ENCODE measurements around the gene TMPRSS6. TPM values are rescaled to one million over a fixed set of nuclear protein-coding genes. Genes with fewer than 3 reads are reported as not detected.

TMPRSS6 gene
- total and polyA plus RNA-seq, 2 of the 13 experiments (the other 11 are each of a cell fraction or from before 2014, with no cell fraction given), result 4.2 to 4.8 TPM

GRCh38 chr22:37052386-37053309 is 56.9 kb downstream of the TMPRSS6 start (continued):
- TF ChIP-seq ZBTB46 (CRISPR knock-in tag; IDR thresholded peaks at IDR 0.05; ENCODE audit: borderline replicate concordance) (no peak), SP140L (CRISPR knock-in tag; IDR thresholded peaks at IDR 0.05; ENCODE audit: borderline replicate concordance) (no peak)

- 15% methylated on average over 16 of the region's 89 CpGs for WGBS (ENCODE audit: low lambda C conversion rate)
- Histone ChIP-seq H3K9me3 (ENCODE audit: low read length) (no peaks in the 10 kb centered on the region), H3K27ac (ENCODE audit: extremely low read length, insufficient read depth, low read length) (no peak within 1 kb of the TSS), H3K36me3 (replicated peaks in 1 of 2; ENCODE audit: control insufficient read depth in 1 of 2, insufficient read depth in 2 of 2, low read length in 2 of 2) (no peaks in the 10 kb centered on the region; a peak in 1 of 5 replicates), H2AFZ (ENCODE audit: low read length) (no peak within 1 kb of the TSS), H3K79me2 (ENCODE audit: insufficient read depth, low read length) (no peaks in the 10 kb centered on the region), H3K27me3 (ENCODE audit: control insufficient read depth in 1 of 2, insufficient read depth in 2 of 2, low read length in 2 of 2) (peaks cover 0 to 13% of the 10 kb centered on the region in 2 experiments; a peak in 2 of 5 replicates), H3K9ac (ENCODE audit: insufficient read depth, low read depth, low read length) (0 out of 2 replicates have a peak within 1 kb of the TSS, but pooled peaks have one; percentile 29), H3K4me3 (replicated peaks in 1 of 3; ENCODE audit: insufficient read depth in 1 of 3, low read depth in 2 of 3, low read length in 3 of 3) (peak within 1 kb of the TSS; percentile 51 to 71 (median 54)), H3K4me1 (ENCODE audit: insufficient read depth, low read length) (peaks cover 51% of the 10 kb centered on the region), H3K4me2 (ENCODE audit: low read depth, low read length) (peak within 1 kb of the TSS; percentile 76), H4K20me1 (ENCODE audit: insufficient read depth, low read length) (no peaks in the 10 kb centered on the region)
- FAIRE-seq (no peak), DNase-seq (ENCODE audit: low spot score) (no peak), ATAC-seq (peak; percentile 86)
- POLR2A ChIA-PET, result interaction anchor here (0.7 to 3.4 kb wide), 4 partner anchors 14 to 34 kb away, joined by 3 to 18 read pairs (median 8); partner anchors contain the start of genes MPST and TST
- BruUV-seq (replicated peaks), result no TSS peak
- intact Hi-C loops (cut with micrococcal nuclease; ENCODE audit: unreplicated experiment), result no loop called here
- in situ Hi-C loops (cut with HindIII; ENCODE audit: extremely low pct_ligation_motif_present, low pct_unique_long_range_greater_than_20kb), result no loop called here
- CTCF ChIA-PET (ENCODE audit: low intra/inter-chr PET ratio, low total read pairs), result no interaction called here
- TF ChIP-seq ZNF143 (CRISPR knock-in tag; IDR thresholded peaks at IDR 0.05) (peak; percentile 83), ZNF687 (CRISPR knock-in tag; IDR thresholded peaks at IDR 0.05) (peak; percentile 36), ZNF777 (CRISPR knock-in tag; IDR thresholded peaks at IDR 0.05) (0 out of 2 replicates have a peak, but pooled peaks have one; percentile 12), MXD3 (CRISPR knock-in tag; IDR thresholded peaks at IDR 0.05) (no peak), HCFC1 (IDR thresholded peaks at IDR 0.05; ENCODE audit: low read depth, low read length) (peak; percentile 70; the same call in 1 of the 2 replicates), ZNF737 (CRISPR knock-in tag; IDR thresholded peaks at IDR 0.05; ENCODE audit: borderline replicate concordance) (no peak), ZFY (CRISPR knock-in tag; IDR thresholded peaks at IDR 0.05) (peak; percentile 65), ZNF572 (CRISPR knock-in tag; IDR thresholded peaks at IDR 0.05) (no peak), KAT2B (IDR thresholded peaks at IDR 0.05; ENCODE audit: borderline replicate concordance, low read depth, low read length) (no peak), THAP11 (CRISPR knock-in tag; IDR thresholded peaks at IDR 0.05) (peak; percentile 95), ZNF569 (CRISPR knock-in tag; IDR thresholded peaks at IDR 0.05; ENCODE audit: borderline replicate concordance) (no peak)
Measured at GRCh38 chr22:37051391-37052385, 57.8 kb downstream of the TMPRSS6 start, which contains the start of gene KCTD17. KCTD17 (plus strand) TSS chr22:37051742; CDS start chr22:37051761, 19 bp downstream.
